Measurements from ENCODE around the gene DBN1.

DNA sequence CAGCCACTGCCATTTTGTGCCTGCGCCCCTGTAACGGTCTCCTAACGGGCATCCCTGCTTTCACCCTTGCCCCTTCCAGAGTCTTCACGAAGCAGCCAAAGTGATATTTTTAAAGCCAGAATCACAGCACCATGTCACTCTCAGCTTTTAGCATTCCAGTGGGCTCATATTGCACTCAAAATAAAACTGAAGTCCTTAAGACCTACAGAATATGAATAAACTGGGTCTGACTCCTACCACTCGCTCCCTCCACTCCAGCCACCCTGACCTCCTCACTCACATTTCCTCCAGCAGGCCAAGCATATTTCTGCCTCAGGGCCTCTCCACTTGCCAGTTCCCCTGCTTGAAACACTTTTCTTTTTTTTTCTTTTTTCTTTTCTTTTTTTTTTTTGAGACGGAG is 26.4 kb upstream of the DBN1 start:
- TF ChIP-seq, protein P1, sequence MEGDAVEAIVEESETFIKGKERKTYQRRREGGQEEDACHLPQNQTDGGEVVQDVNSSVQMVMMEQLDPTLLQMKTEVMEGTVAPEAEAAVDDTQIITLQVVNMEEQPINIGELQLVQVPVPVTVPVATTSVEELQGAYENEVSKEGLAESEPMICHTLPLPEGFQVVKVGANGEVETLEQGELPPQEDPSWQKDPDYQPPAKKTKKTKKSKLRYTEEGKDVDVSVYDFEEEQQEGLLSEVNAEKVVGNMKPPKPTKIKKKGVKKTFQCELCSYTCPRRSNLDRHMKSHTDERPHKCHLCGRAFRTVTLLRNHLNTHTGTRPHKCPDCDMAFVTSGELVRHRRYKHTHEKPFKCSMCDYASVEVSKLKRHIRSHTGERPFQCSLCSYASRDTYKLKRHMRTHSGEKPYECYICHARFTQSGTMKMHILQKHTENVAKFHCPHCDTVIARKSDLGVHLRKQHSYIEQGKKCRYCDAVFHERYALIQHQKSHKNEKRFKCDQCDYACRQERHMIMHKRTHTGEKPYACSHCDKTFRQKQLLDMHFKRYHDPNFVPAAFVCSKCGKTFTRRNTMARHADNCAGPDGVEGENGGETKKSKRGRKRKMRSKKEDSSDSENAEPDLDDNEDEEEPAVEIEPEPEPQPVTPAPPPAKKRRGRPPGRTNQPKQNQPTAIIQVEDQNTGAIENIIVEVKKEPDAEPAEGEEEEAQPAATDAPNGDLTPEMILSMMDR (IDR thresholded peaks at IDR 0.05; ENCODE audit: insufficient read depth, low read depth, low read length) = no peak
- TF ChIP-seq EZH2 (IDR thresholded peaks at IDR 0.05; ENCODE audit: insufficient read depth, low read length) = no peak

Data from astrocyte (in vitro differentiated cells and primary cell).